Epithelial cell of esophagus (primary cell): ENCODE results near the gene SHROOM3.

Experiments
- DNase-seq: peaks from one replicate; pipeline ENCODE4 v3.0.0; 2010; ENCODE audit warnings: low read depth
- H3K4me3 ChIP-seq: 2 replicates; pipeline ENCODE4 v1.5.1; 2011; ENCODE audit warnings: mild to moderate bottlenecking, low read length, control low read depth
- TF ChIP-seq, protein P1 (sequence below): IDR thresholded peaks from 2 replicates; pipeline ENCODE4 v1.5.1; 2011; ENCODE audit warnings: low read depth, mild to moderate bottlenecking, low read length, control low read depth, inconsistent platforms; ENCODE audit not compliant: insufficient read depth; ENCODE audit errors: missing control alignments

The SHROOM3 gene

DNA sequence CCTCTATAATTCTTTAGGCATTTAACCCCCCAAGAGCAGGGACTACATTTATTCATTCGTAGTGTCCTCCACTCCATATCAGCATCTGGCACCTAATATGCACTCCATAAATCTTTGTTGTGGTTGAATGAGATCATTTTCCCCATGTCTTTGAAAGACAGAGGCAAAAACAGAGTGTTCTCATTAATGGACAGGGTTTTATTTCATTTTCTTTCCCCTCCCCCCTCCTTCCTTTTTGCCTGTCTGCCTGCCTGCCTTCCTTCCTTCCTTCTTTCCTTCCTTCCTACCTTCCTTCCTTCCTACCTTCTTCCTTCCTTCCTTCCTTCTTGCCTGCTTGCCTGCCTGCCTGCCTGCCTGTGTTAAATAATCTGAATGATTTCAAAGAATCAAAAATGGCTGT is 83.2 kb downstream of the SHROOM3 start:
- no peak overlapping the region for H3K4me3 ChIP-seq
- DNase-seq = no peak
- TF ChIP-seq, protein P1, sequence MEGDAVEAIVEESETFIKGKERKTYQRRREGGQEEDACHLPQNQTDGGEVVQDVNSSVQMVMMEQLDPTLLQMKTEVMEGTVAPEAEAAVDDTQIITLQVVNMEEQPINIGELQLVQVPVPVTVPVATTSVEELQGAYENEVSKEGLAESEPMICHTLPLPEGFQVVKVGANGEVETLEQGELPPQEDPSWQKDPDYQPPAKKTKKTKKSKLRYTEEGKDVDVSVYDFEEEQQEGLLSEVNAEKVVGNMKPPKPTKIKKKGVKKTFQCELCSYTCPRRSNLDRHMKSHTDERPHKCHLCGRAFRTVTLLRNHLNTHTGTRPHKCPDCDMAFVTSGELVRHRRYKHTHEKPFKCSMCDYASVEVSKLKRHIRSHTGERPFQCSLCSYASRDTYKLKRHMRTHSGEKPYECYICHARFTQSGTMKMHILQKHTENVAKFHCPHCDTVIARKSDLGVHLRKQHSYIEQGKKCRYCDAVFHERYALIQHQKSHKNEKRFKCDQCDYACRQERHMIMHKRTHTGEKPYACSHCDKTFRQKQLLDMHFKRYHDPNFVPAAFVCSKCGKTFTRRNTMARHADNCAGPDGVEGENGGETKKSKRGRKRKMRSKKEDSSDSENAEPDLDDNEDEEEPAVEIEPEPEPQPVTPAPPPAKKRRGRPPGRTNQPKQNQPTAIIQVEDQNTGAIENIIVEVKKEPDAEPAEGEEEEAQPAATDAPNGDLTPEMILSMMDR = no peak

GRCh38 chr4:76523593-76523992 is 88.6 kb downstream of the SHROOM3 start:
- H3K4me3 ChIP-seq = no peak overlapping the region
- no peak for DNase-seq
- TF ChIP-seq, protein P1 = no peak

- no peak overlapping the region for H3K4me3 ChIP-seq
- TF ChIP-seq, protein P1 = no peak
- no peak for DNase-seq
Observed at GRCh38 chr4:76525751-76526150, 90.7 kb downstream of the SHROOM3 start.

DNA sequence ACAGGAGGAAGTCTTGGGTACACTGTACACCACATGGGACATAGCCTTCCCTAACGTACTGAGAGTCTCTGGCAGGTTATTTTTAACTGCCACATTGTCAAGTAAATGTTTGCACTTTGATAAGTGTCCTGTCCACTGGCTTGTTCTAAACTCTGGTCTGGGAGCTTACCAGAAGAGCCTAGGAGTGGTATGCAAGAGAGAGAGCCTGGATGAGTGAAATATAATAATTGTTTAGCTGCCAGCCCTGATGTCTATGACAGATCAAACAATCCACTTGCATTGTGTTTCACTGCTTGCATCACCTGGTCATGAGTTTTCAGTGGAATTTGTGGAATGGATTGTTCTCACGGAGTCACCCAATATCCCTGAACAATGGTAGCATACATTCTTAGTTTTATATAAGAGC is 91.6 kb downstream of the SHROOM3 start:
- DNase-seq = peak; percentile 33
- TF ChIP-seq, protein P1 = no peak
- no peak overlapping the region for H3K4me3 ChIP-seq

GRCh38 chr4:76527666-76528065 is 92.6 kb downstream of the SHROOM3 start:
- DNase-seq = peak; percentile 18
- TF ChIP-seq, protein P1 = no peak

DNA sequence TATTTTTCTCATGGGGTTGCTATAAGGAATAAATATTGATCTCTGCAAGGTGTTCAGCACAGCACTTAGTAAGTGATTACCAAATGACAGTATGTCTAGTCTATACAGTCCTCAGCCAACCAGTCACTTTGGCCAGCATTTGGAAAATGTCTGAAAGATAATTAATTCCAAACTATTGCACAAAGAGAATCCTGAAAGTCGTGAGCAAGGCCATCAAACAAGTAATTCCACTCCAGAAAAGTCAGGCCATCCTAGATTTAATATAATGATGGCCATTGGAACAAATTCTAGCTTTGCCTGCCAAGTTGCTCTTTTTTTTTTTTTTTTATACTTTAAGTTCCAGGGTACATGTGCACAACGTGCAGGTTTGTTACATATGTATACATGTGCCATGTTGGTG is 96.6 kb downstream of the SHROOM3 start:
- no peak for DNase-seq
- no peak overlapping the region for H3K4me3 ChIP-seq
- TF ChIP-seq, protein P1 = no peak

More at GRCh38 chr4:76527666-76528065, 92.6 kb downstream of the SHROOM3 start:
- no peak overlapping the region for H3K4me3 ChIP-seq

DNA sequence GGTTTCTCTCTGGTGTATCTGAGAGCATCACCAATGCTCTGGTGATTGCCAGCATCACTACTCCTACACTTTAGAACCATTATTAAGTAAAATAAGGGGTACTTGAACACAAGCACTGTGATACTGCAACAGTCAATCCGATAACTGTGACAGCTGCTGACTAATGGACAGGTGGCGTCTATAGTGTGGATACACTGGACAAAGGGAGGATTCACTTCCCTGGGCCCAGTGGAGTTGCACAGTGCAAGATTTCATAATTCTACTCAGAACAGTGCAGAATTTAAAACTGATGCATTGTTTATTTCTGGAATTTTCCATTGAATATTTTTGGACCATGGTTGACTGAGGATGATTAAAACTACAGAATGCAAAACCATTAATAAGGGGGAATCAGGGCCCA is 97.8 kb downstream of the SHROOM3 start:
- DNase-seq = no peak
- H3K4me3 ChIP-seq = no peak overlapping the region
- TF ChIP-seq, protein P1 = no peak
